GM13976 (cell line): ENCODE data around the gene LRP1B.

Experiments used
- DNase-seq: peaks from one replicate; pipeline ENCODE4 v3.0.0; 2012; ENCODE audit warnings: low spot score
- CTCF ChIP-seq: IDR thresholded peaks from 2 replicates; pipeline ENCODE4 v1.5.1; 2012; ENCODE audit warnings: borderline replicate concordance, mild to moderate bottlenecking; ENCODE audit not compliant: insufficient read depth; ENCODE audit errors: extremely low read depth, missing control alignments, control extremely low read depth
- in situ Hi-C: fragments of 300-500 bp; cut with MboI; formaldehyde crosslinking; loops from one replicate; pipeline ENCODE4 v1.12.0; 2022; ENCODE audit warnings: low sequenced_read_pairs, mixed read lengths, inconsistent platforms; ENCODE audit not compliant: unreplicated experiment

Gene LRP1B

DNA sequence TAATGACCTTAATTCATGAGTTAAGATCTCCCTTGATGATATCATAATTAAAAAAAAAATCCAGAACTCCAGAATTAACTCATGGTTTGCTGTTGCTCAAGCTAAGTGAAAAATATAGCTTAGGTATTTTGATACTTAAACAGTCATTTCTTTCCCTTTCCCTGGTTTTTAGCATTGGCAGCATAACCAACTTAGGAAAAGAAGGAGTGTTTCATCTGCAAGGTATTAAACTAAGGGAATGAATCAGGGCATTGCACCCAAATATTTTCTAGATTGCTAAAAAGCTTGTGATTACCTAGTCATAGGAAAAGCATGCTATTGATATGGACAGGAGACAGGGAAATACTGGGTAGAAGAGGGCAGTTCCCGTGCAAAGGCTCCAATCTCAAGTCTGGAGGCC, 207.2 kb downstream of the LRP1B start:
- TF ChIP-seq CTCF = no peak
- in situ Hi-C loops = no loop called here
- no peak for DNase-seq

DNA sequence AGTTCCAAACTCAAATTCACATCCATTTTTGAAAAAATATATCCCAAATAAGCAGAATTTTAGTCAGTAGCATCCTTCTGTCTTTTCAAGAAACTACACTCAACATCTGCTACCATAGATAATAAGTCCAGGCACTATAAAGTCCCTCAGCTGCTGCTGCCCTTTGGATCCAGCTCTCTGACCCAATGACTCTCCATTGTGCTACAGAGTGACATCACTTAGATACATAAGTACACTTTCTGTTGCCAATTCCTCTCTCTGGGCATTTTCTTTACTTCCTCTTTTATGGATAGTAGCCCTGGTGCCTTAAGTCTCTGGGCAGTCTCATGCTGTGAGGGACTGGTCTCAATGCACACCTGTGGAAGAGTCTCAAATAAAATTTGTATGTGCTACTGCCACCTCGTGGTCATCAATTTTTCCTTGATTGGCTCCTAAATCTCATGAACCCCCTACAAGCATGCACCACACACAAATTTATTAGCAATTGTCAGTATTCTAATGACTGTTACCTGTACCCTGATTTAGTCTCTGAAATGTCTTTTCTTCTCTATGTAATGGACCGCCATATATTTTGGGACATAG, 219.2 kb downstream of the LRP1B start:
- TF ChIP-seq CTCF = no peak
- DNase-seq = peak; percentile 2
- in situ Hi-C loops = no loop called here

- DNase-seq = no peak
- in situ Hi-C loops = no loop called here
- TF ChIP-seq CTCF = no peak
Observed at GRCh38 chr2:141906678-141907077, 224.1 kb downstream of the LRP1B start.

DNA sequence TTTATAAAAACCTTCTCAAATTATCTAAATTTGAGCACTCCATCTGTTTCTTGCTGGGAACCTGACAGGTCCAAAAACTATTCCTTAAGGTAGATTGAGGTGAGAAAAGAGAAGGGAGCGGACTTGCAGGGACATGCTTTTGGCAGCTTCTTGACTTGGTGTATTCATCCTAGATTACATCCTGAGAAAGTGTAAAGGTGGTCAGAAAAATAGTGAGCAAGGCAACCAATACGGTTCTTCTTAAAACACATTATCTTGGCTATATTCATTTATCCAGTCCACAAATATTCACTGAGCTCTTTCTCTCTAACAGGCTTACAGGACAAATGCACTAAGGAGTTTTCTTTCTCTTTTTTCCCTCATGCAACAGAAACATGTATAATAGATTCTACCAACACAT, 230.0 kb downstream of the LRP1B start:
- DNase-seq = no peak
- in situ Hi-C loops = no loop called here
- no peak for TF ChIP-seq CTCF

DNA sequence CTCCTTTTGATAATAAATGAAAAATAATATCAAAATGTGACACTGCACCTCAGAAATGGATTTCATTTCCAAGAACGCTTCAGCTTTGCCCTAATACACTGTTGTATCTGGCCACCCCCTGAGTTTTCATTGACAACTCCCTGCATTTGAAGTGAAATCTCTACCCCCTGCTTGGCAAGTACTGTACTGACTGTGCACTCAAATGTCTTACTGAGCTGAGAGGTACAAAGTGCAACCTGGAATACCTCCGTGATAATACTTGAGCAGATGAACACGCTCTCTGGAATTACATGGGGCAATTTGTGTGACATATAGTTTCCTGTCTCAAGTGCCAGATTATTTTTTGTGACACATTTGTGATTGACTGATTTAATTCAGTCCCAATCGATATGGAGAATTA, 231.1 kb downstream of the LRP1B start:
- no peak for DNase-seq
- in situ Hi-C loops = no loop called here
- no peak for TF ChIP-seq CTCF

GRCh38 chr2:141889788-141890187, 241.0 kb downstream of the LRP1B start:
- no peak for DNase-seq
- in situ Hi-C loops = no loop called here
- TF ChIP-seq CTCF = no peak
